ENCODE measurements around the gene RNF212. TPM values are rescaled to one million over a fixed set of nuclear protein-coding genes. Genes with fewer than 3 reads are reported as not detected.

Gene RNF212
- total RNA-seq, 6 donors from 2014 or later, result 2.7 to 14.7 (median 5.3) TPM

- peak in 1 of 2 donors; percentile 53 for ATAC-seq (ENCODE audit: low FRiP score in 2 of 2)
- TF ChIP-seq EP300 (IDR thresholded peaks at IDR 0.05) (no peak), CTCF (IDR thresholded peaks at IDR 0.05) (no peak), POLR2A (IDR thresholded peaks at IDR 0.05) (no peak), POLR2AphosphoS5 (IDR thresholded peaks at IDR 0.05) (no peak)
- Histone ChIP-seq H3K27me3 (peaks cover 0 to 10% (median 5%) of the 10 kb centered on the region in 4 donors), H3K36me3 (no peaks in the 10 kb centered on the region), H3K9me3 (no peaks in the 10 kb centered on the region), H3K4me3 (no peak overlapping the region), H3K27ac (peak overlapping the region in 1 of 4 donors; percentile 25), H3K4me1 (peaks cover 16 to 39% (median 23%) of the 10 kb centered on the region in 4 donors)
- WGBS, 2 donors, result 72% methylated on average over 13 of the region's 20 CpGs; no CpG with 5 or more reads in 1 of the 2 donors
- DNase-seq, result peak in 1 of 2 donors; percentile 87
Measured at GRCh38 chr4:1039493-1040343, 73.6 kb downstream of the RNF212 start.

GRCh38 chr4:1038948-1039492 lies 74.3 kb downstream of the RNF212 start:
- no peaks in the 10 kb centered on the region for H3K9me3 ChIP-seq
- 86 to 87% methylated on average over 7 to 13 of the region's 16 CpGs for WGBS, 2 donors
- no peak for ATAC-seq (ENCODE audit: low FRiP score in 2 of 2)
- H3K27ac ChIP-seq, result peak overlapping the region in 1 of 4 donors; percentile 25
- H3K27me3 ChIP-seq, result peaks cover 0 to 7% (median 3%) of the 10 kb centered on the region in 4 donors
- no peaks in the 10 kb centered on the region for H3K36me3 ChIP-seq
- no peak overlapping the region for H3K4me3 ChIP-seq
- no peak for TF ChIP-seq POLR2AphosphoS5 (IDR thresholded peaks at IDR 0.05)
- TF ChIP-seq POLR2A (IDR thresholded peaks at IDR 0.05), result no peak
- no peak for TF ChIP-seq CTCF (IDR thresholded peaks at IDR 0.05)
- TF ChIP-seq EP300 (IDR thresholded peaks at IDR 0.05), result no peak
- peak in 1 of 2 donors; percentile 68 for DNase-seq
- peaks cover 12 to 36% (median 24%) of the 10 kb centered on the region in 4 donors for H3K4me1 ChIP-seq

- peaks cover 3 to 32% (median 20%) of the 10 kb centered on the region in 4 donors for H3K4me1 ChIP-seq
Measured at GRCh38 chr4:1036976-1037810, 76.2 kb downstream of the RNF212 start.

GRCh38 chr4:1036095-1036494 lies 77.3 kb downstream of the RNF212 start:
- peaks cover 1 to 22% (median 12%) of the 10 kb centered on the region in 4 donors for H3K4me1 ChIP-seq
- no peak overlapping the region for H3K4me3 ChIP-seq
- DNase-seq, result peak in 1 of 2 donors; percentile 81
- TF ChIP-seq POLR2A (IDR thresholded peaks at IDR 0.05) (no peak), CTCF (IDR thresholded peaks at IDR 0.05) (no peak), POLR2AphosphoS5 (IDR thresholded peaks at IDR 0.05) (no peak), EP300 (IDR thresholded peaks at IDR 0.05) (no peak)
- peaks cover 0 to 3% (median 0%) of the 10 kb centered on the region in 4 donors for H3K27me3 ChIP-seq
- H3K9me3 ChIP-seq, result no peaks in the 10 kb centered on the region
- no peaks in the 10 kb centered on the region for H3K36me3 ChIP-seq
- ATAC-seq (ENCODE audit: low FRiP score in 2 of 2), result no peak
- no peak overlapping the region for H3K27ac ChIP-seq
- 91 to 92% methylated on average over 4 to 12 of the region's 15 CpGs for WGBS, 2 donors

More at GRCh38 chr4:1036976-1037810, 76.2 kb downstream of the RNF212 start:
- WGBS, 2 donors, result 94 to 95% methylated on average over 7 to 12 of the region's 26 CpGs
- no peaks in the 10 kb centered on the region for H3K9me3 ChIP-seq
- no peak for ATAC-seq (ENCODE audit: low FRiP score in 2 of 2)
- TF ChIP-seq CTCF (IDR thresholded peaks at IDR 0.05), result no peak
- no peak for TF ChIP-seq POLR2AphosphoS5 (IDR thresholded peaks at IDR 0.05)
- TF ChIP-seq POLR2A (IDR thresholded peaks at IDR 0.05), result no peak
- TF ChIP-seq EP300 (IDR thresholded peaks at IDR 0.05), result no peak
- H3K36me3 ChIP-seq, result no peaks in the 10 kb centered on the region
- H3K27ac ChIP-seq, result no peak overlapping the region
- DNase-seq, result peak in 1 of 2 donors; percentile 79
- no peak overlapping the region for H3K4me3 ChIP-seq
- peaks cover 0 to 3% (median 0%) of the 10 kb centered on the region in 4 donors for H3K27me3 ChIP-seq

Data from upper lobe of left lung (tissue), 6 donors.